ENCODE data around the gene INKA1.

The INKA1 gene

DNA sequence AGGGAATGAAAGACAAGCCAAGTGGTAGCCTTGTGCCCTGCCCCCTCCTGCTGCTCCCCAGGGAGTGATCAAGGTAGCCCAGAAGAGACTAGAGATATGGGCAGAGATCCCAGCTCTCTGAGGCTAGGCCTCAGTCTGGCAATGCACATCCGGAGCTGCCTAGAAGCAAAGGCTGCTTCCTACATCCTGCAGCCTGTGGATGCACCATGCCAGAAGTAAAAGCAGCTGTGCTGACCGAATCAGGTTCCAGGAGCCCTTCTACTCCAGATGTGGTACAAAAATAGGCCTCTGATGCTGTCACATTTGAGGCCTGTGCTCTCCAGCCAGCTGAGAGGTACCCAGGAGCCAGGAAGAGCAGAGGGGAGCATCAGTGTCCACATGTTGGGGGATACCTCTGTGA, 37.3 kb downstream of the INKA1 start:
- Histone ChIP-seq H3K36me3 (ENCODE audit: control insufficient read depth, low read length) (peaks cover 78% of the 10 kb centered on the region), H3K9me2 (replicated peaks; ENCODE audit: control insufficient read depth, low read length) (no peaks in the 10 kb centered on the region), H3K4me2 (ENCODE audit: low read length) (no peak overlapping the region), H3K4me3 (ENCODE audit: low read length) (no peak overlapping the region), H3K27ac (ENCODE audit: low read depth, low read length) (no peak overlapping the region), H4K20me1 (ENCODE audit: control insufficient read depth, insufficient read depth, low read depth, low read length) (no peaks in the 10 kb centered on the region), H3K79me2 (ENCODE audit: control insufficient read depth, low read length) (no peaks in the 10 kb centered on the region), H3K4me1 (ENCODE audit: control insufficient read depth, low read length) (peaks cover 15% of the 10 kb centered on the region), H3F3A (ENCODE audit: control insufficient read depth, insufficient read depth) (no peaks in the 10 kb centered on the region), H3K27me3 (ENCODE audit: control insufficient read depth, low read length) (no peaks in the 10 kb centered on the region), H3K9me3 (ENCODE audit: control insufficient read depth, insufficient read depth, low read length) (no peaks in the 10 kb centered on the region)
- TF ChIP-seq, protein P1, sequence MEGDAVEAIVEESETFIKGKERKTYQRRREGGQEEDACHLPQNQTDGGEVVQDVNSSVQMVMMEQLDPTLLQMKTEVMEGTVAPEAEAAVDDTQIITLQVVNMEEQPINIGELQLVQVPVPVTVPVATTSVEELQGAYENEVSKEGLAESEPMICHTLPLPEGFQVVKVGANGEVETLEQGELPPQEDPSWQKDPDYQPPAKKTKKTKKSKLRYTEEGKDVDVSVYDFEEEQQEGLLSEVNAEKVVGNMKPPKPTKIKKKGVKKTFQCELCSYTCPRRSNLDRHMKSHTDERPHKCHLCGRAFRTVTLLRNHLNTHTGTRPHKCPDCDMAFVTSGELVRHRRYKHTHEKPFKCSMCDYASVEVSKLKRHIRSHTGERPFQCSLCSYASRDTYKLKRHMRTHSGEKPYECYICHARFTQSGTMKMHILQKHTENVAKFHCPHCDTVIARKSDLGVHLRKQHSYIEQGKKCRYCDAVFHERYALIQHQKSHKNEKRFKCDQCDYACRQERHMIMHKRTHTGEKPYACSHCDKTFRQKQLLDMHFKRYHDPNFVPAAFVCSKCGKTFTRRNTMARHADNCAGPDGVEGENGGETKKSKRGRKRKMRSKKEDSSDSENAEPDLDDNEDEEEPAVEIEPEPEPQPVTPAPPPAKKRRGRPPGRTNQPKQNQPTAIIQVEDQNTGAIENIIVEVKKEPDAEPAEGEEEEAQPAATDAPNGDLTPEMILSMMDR (IDR thresholded peaks at IDR 0.05; ENCODE audit: low read depth, low read length, poor library complexity, severe bottlenecking), result no peak
- no peak for TF ChIP-seq EZH2phosphoT487 (IDR thresholded peaks at IDR 0.05; ENCODE audit: borderline replicate concordance, low read length)

DNA sequence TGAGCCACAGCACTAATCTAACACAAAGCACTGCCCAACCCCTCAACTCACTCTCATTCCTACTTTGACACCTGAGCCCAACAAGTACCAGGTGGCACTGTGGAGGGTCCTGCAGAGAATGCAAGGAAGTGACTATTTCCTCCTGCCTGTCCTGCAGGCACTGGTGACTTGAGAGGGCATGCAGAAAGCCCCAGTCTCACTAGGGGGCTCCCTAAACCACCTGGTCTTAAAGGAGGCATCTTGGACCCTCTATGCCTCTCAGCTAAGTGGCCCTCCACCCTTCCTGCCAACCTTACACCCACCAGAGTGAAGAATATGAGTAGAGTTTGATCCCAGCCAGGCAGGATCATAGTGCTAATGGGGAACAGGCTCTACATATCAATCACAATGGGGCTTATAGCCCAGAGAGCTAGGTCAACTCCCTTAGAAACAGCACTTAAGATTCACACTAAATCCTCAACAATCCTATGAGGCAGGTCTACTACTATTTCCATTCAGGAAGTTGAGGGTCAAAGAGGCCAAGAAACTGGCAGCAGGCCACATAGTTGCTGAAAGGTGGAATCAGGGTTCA, 38.1 kb downstream of the INKA1 start:
- Histone ChIP-seq H3K9me2 (replicated peaks; ENCODE audit: control insufficient read depth, low read length) (no peaks in the 10 kb centered on the region), H3F3A (ENCODE audit: control insufficient read depth, insufficient read depth) (no peaks in the 10 kb centered on the region), H3K27me3 (ENCODE audit: control insufficient read depth, low read length) (no peaks in the 10 kb centered on the region), H3K4me1 (ENCODE audit: control insufficient read depth, low read length) (peaks cover 15% of the 10 kb centered on the region), H4K20me1 (ENCODE audit: control insufficient read depth, insufficient read depth, low read depth, low read length) (no peaks in the 10 kb centered on the region), H3K9me3 (ENCODE audit: control insufficient read depth, insufficient read depth, low read length) (no peaks in the 10 kb centered on the region), H3K36me3 (ENCODE audit: control insufficient read depth, low read length) (peaks cover 85% of the 10 kb centered on the region), H3K27ac (ENCODE audit: low read depth, low read length) (no peak overlapping the region), H3K4me2 (ENCODE audit: low read length) (no peak overlapping the region), H3K79me2 (ENCODE audit: control insufficient read depth, low read length) (no peaks in the 10 kb centered on the region), H3K4me3 (ENCODE audit: low read length) (no peak overlapping the region)
- TF ChIP-seq, protein P1 (IDR thresholded peaks at IDR 0.05; ENCODE audit: low read depth, low read length, poor library complexity, severe bottlenecking), result peak; percentile 91
- no peak for TF ChIP-seq EZH2phosphoT487 (IDR thresholded peaks at IDR 0.05; ENCODE audit: borderline replicate concordance, low read length)

DNA sequence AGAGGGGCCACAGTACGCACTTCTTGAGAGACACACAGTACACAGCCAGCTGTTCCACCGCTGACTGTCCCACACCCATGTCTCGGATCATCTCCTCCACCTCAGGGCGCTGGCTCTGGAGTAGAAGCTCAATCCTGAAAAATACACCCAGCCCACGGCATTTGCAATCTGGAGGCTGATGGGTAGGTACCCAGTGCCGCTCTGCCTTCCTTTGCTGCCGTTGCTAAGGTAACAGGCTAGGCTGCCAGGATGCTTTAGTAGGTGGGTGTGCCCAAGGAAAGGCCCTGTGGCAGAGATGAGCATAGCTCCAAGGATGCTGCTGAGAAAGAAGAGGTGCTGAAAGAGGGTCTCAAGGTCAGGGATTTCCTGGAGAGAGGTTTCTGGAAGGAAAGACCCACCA, 38.7 kb downstream of the INKA1 start:
- Histone ChIP-seq H3F3A (ENCODE audit: control insufficient read depth, insufficient read depth) (no peaks in the 10 kb centered on the region), H3K79me2 (ENCODE audit: control insufficient read depth, low read length) (no peaks in the 10 kb centered on the region), H3K9me2 (replicated peaks; ENCODE audit: control insufficient read depth, low read length) (no peaks in the 10 kb centered on the region), H3K4me2 (ENCODE audit: low read length) (no peak overlapping the region), H3K27me3 (ENCODE audit: control insufficient read depth, low read length) (no peaks in the 10 kb centered on the region), H3K4me3 (ENCODE audit: low read length) (no peak overlapping the region), H3K27ac (ENCODE audit: low read depth, low read length) (no peak overlapping the region), H3K36me3 (ENCODE audit: control insufficient read depth, low read length) (peaks cover 83% of the 10 kb centered on the region), H4K20me1 (ENCODE audit: control insufficient read depth, insufficient read depth, low read depth, low read length) (no peaks in the 10 kb centered on the region), H3K4me1 (ENCODE audit: control insufficient read depth, low read length) (peaks cover 15% of the 10 kb centered on the region), H3K9me3 (ENCODE audit: control insufficient read depth, insufficient read depth, low read length) (no peaks in the 10 kb centered on the region)
- TF ChIP-seq EZH2phosphoT487 (IDR thresholded peaks at IDR 0.05; ENCODE audit: borderline replicate concordance, low read length), result no peak
- TF ChIP-seq, protein P1 (IDR thresholded peaks at IDR 0.05; ENCODE audit: low read depth, low read length, poor library complexity, severe bottlenecking), result no peak
